Subcutaneous abdominal adipose tissue (tissue), 5 donors: ENCODE data around the gene FSTL3.
"Not testable (repeated sequence)": the region's sequence is repeated elsewhere in the genome, so short reads cannot be mapped to it uniquely, and the experiment has no call there.

Source experiments
- H3K27ac ChIP-seq: one replicate; pipeline ENCODE4 v1.7.0; 2013; ENCODE audit warnings: low read depth, mild to moderate bottlenecking, inconsistent platforms, low read length, moderate library complexity
- H3K27me3 ChIP-seq, 5 donors: one replicate each; pipeline ENCODE4 v1.7.0; 2013; ENCODE audit warnings: low read length in 5 of 5, inconsistent platforms in 1 of 5; ENCODE audit not compliant: control insufficient read depth in 5 of 5, insufficient read depth in 4 of 5
- H3K36me3 ChIP-seq, 5 donors: one replicate each; pipeline ENCODE4 v1.7.0; 2013; ENCODE audit warnings: low read length in 5 of 5; ENCODE audit not compliant: control insufficient read depth in 5 of 5, insufficient read depth in 5 of 5
- H3K4me1 ChIP-seq, 5 donors: one replicate each; pipeline ENCODE4 v1.7.0; 2013; ENCODE audit warnings: low read length in 5 of 5, mild to moderate bottlenecking in 3 of 5, moderate library complexity in 1 of 5; ENCODE audit not compliant: control insufficient read depth in 5 of 5, insufficient read depth in 5 of 5
- H3K4me3 ChIP-seq, 5 donors: one replicate each; pipeline ENCODE4 v1.7.0; 2013; ENCODE audit warnings: low read length in 5 of 5, low read depth in 1 of 5
- H3K9ac ChIP-seq, 5 donors: one replicate each; pipeline ENCODE4 v1.7.0; 2013; ENCODE audit warnings: low read length in 5 of 5, mild to moderate bottlenecking in 4 of 5, moderate library complexity in 3 of 5
- H3K9me3 ChIP-seq, 5 donors: one replicate each; pipeline ENCODE4 v1.7.0; 2013; ENCODE audit warnings: low read length in 5 of 5; ENCODE audit not compliant: control insufficient read depth in 5 of 5
- donor health status: healthy.
- donor health status: healthy.
- donor health status: healthy.
- donor health status: healthy.
- donor health status: healthy.

Gene FSTL3

GRCh38 chr19:676339-677105, at the start of gene FSTL3:
Gene FSTL3 (plus strand): TSS chr19:676392. CDS start chr19:676424, 32 bp downstream.
- H3K27ac ChIP-seq: peak within 1 kb of the TSS; percentile 88
- peaks cover 5 to 70% (median 60%) of the 10 kb centered on the region in 5 donors for H3K4me1 ChIP-seq
- peak within 1 kb of the TSS in 4 of 5 donors; percentile 79 to 94 (median 88) for H3K9ac ChIP-seq
- no peaks in the 10 kb centered on the region for H3K9me3 ChIP-seq
- peaks cover 0 to 3% (median 0%) of the 10 kb centered on the region in 5 donors for H3K36me3 ChIP-seq
- H3K4me3 ChIP-seq: peak within 1 kb of the TSS; percentile 73 to 88 (median 75)
- H3K27me3 ChIP-seq: peaks cover 0 to 3% (median 0%) of the 10 kb centered on the region in 5 donors

- H3K36me3 ChIP-seq: peaks cover 0 to 72% (median 47%) of the 10 kb centered on the region in 5 donors
- H3K4me1 ChIP-seq, H3K9me3 ChIP-seq, H3K27me3 ChIP-seq, H3K27ac ChIP-seq, H3K4me3 ChIP-seq, H3K9ac ChIP-seq: not testable (repeated sequence)
Measured at GRCh38 chr19:626566-626965, 49.6 kb upstream of the FSTL3 start.

GRCh38 chr19:628168-628567, 48.0 kb upstream of the FSTL3 start:
- Histone ChIP-seq H3K27ac (no peak overlapping the region), H3K27me3 (no peaks in the 10 kb centered on the region), H3K36me3 (peaks cover 0 to 56% (median 34%) of the 10 kb centered on the region in 5 donors), H3K4me3 (no peak overlapping the region), H3K9ac (no peak overlapping the region), H3K9me3 (no peaks in the 10 kb centered on the region), H3K4me1 (peaks cover 0 to 14% (median 13%) of the 10 kb centered on the region in 5 donors)

GRCh38 chr19:629515-629914, 46.7 kb upstream of the FSTL3 start:
- not testable (repeated sequence) for H3K9me3 ChIP-seq, H3K27ac ChIP-seq, H3K9ac ChIP-seq, H3K4me3 ChIP-seq, H3K27me3 ChIP-seq
- Histone ChIP-seq H3K36me3 (peaks cover 0 to 43% (median 21%) of the 10 kb centered on the region in 5 donors), H3K4me1 (peaks cover 0 to 24% (median 21%) of the 10 kb centered on the region in 5 donors)

- H3K27me3 ChIP-seq: no peaks in the 10 kb centered on the region
- H3K4me1 ChIP-seq: peaks cover 0 to 24% (median 21%) of the 10 kb centered on the region in 5 donors
- H3K9ac ChIP-seq: no peak overlapping the region
- H3K9me3 ChIP-seq: no peaks in the 10 kb centered on the region
- H3K27ac ChIP-seq: no peak overlapping the region
- peaks cover 0 to 37% (median 16%) of the 10 kb centered on the region in 5 donors for H3K36me3 ChIP-seq
- H3K4me3 ChIP-seq: no peak overlapping the region
Measured at GRCh38 chr19:629961-630714, 46.1 kb upstream of the FSTL3 start.

- Histone ChIP-seq H3K27ac (peak overlapping the region; percentile 75), H3K4me1 (peaks cover 0 to 24% (median 21%) of the 10 kb centered on the region in 5 donors), H3K9ac (peak overlapping the region in 4 of 5 donors; percentile 84 to 91 (median 86))
Measured at GRCh38 chr19:632579-633067, 43.6 kb upstream of the FSTL3 start.

GRCh38 chr19:633068-633785, 43.0 kb upstream of the FSTL3 start, which contains the start of gene POLRMT:
Gene POLRMT (minus strand): TSS chr19:633537. CDS start chr19:633512, 25 bp downstream.
- peaks cover 0 to 24% (median 21%) of the 10 kb centered on the region in 5 donors for H3K4me1 ChIP-seq
- H3K4me3 ChIP-seq: peak within 1 kb of the TSS; percentile 82 to 93 (median 87)
- H3K36me3 ChIP-seq: peaks cover 0 to 23% (median 8%) of the 10 kb centered on the region in 5 donors
- no peaks in the 10 kb centered on the region for H3K9me3 ChIP-seq
- peak within 1 kb of the TSS; percentile 10 to 91 (median 85) for H3K9ac ChIP-seq
- peak within 1 kb of the TSS; percentile 75 for H3K27ac ChIP-seq
- H3K27me3 ChIP-seq: no peaks in the 10 kb centered on the region

More at GRCh38 chr19:632579-633067, 43.6 kb upstream of the FSTL3 start:
- Histone ChIP-seq H3K36me3 (peaks cover 0 to 28% (median 10%) of the 10 kb centered on the region in 5 donors), H3K9me3 (no peaks in the 10 kb centered on the region), H3K4me3 (peak overlapping the region; percentile 57 to 93 (median 87)), H3K27me3 (no peaks in the 10 kb centered on the region)

GRCh38 chr19:633786-634639, 42.2 kb upstream of the FSTL3 start:
- H3K9ac ChIP-seq: peak overlapping the region; percentile 10 to 87 (median 71)
- peaks cover 0 to 30% (median 26%) of the 10 kb centered on the region in 5 donors for H3K4me1 ChIP-seq
- H3K36me3 ChIP-seq: peaks cover 0 to 16% (median 5%) of the 10 kb centered on the region in 5 donors
- no peaks in the 10 kb centered on the region for H3K9me3 ChIP-seq
- H3K27me3 ChIP-seq: no peaks in the 10 kb centered on the region
- H3K27ac ChIP-seq: peak overlapping the region; percentile 60
- H3K4me3 ChIP-seq: peak overlapping the region; percentile 82 to 93 (median 87)
